HG02943 (cell line): Measurements from ENCODE around the gene ALS2CL.
"Not testable (repeated sequence)": the region's sequence is repeated elsewhere in the genome, so short reads cannot be mapped to it uniquely, and the experiment has no call there.

Source experiments
- ATAC-seq: cut with Tn5 transposase; IDR thresholded peaks from one replicate; pipeline ENCODE4 v1.9.1; 2021; ENCODE audit warnings: mild to moderate bottlenecking, low read depth, moderate library complexity; ENCODE audit not compliant: unreplicated experiment

ALS2CL gene, protein sequence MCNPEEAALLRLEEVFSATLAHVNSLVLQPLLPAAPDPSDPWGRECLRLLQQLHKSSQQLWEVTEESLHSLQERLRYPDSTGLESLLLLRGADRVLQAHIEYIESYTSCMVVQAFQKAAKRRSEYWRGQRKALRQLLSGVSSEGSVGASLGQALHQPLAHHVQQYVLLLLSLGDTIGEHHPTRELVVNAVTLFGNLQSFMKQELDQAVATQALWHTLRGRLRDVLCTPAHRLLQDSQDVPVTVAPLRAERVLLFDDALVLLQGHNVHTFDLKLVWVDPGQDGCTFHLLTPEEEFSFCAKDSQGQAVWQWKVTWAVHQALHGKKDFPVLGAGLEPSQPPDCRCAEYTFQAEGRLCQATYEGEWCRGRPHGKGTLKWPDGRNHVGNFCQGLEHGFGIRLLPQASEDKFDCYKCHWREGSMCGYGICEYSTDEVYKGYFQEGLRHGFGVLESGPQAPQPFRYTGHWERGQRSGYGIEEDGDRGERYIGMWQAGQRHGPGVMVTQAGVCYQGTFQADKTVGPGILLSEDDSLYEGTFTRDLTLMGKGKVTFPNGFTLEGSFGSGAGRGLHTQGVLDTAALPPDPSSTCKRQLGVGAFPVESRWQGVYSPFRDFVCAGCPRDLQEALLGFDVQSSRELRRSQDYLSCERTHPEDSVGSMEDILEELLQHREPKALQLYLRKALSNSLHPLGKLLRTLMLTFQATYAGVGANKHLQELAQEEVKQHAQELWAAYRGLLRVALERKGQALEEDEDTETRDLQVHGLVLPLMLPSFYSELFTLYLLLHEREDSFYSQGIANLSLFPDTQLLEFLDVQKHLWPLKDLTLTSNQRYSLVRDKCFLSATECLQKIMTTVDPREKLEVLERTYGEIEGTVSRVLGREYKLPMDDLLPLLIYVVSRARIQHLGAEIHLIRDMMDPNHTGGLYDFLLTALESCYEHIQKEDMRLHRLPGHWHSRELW

GRCh38 chr3:46693038-46693891, at the start of gene ALS2CL:
ALS2CL (minus strand) TSS chr3:46693679; CDS start chr3:46689440, 4,239 bp downstream.
- ATAC-seq, result no peak

DNA sequence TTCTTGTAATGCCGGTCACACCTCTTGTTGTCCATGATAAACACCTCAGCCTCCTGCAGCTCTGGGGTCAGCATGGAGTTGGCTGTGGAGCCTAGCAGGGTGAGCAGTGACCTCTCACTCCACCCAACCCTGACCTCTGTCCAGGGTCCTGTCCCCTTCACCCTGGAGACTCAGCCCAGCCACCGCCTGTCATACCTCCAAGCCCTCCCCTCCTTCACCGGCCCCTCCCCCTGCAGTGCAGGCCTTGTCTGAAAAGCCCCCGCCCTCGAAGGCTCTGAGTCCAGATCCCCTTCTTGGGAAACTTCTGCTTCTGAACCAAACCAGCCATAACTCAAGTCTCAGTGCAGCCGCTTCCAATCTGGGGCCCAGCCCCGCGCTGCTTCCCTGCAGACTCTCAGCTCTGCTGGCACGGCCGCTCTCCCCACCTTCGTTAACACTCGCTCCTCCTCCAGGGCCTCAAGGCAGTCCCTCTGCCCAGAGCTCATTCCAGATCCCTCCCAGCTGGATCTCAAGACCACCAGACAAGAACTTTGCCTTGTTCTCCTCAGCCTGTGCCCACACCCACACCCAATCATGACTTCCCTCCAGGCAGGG, 49.6 kb upstream of the ALS2CL start:
- no peak for ATAC-seq

DNA sequence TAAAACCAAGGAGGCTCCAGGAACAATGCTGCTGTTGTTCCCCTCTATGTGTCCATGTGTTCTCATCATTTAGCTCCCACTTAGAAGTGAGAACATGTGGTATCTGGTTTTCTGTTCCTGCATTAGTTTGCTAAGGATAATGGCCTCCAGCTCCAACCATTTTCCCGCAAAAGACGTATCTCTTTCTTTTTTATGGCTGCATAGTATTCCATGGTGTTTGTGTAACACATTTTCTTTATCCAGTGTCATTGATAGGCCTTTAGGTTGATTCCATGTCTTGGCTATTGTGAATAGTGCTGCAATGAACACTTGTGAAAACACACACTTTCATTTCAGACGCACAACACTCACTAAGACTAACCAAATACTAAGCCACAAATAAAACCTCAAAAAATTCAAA, 46.1 kb upstream of the ALS2CL start:
- ATAC-seq, result not testable (repeated sequence)

GRCh38 chr3:46737329-46737731, 43.9 kb upstream of the ALS2CL start:
- ATAC-seq, result no peak

DNA sequence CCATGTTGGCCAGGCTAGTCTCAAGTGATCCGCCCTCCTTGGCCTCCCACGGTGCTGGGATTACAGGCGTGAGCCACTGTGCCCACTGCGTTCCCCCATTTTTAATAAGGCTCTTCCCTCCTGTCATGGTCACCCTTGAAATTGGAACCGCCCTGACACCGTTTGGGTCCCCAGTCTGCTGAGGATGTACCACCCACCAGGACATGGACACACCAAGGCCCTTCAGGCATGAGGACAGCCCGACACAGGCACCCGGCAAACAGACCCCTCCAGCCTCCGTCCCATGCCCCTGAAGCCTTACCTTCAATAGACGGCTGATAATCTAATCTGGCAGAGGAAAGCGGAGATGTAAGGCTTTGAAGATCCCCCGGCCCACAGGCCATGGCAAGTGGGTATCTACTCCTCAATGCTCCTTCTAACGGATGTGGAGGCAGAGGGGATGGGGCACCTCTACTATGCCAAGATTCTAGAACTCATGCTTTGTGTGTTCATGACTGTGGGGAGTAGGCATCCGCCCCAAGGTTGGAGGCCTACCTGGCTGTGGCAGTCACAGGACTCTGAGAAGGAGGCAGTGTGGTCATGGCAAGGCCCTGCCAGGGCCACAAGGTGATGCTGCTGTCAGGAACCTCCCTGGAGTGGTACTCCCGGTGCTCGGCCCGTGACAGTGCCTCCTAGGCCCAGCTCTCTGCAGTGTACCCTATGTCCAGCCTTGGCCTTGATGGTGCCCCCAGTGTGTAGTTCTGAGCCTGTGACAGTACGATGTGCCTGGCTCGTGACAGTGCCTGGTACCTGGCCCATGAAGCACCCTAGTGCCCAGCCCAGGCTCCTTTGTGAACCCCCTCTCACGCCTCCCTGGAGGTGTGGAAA, 42.8 kb upstream of the ALS2CL start:
- no peak for ATAC-seq

DNA sequence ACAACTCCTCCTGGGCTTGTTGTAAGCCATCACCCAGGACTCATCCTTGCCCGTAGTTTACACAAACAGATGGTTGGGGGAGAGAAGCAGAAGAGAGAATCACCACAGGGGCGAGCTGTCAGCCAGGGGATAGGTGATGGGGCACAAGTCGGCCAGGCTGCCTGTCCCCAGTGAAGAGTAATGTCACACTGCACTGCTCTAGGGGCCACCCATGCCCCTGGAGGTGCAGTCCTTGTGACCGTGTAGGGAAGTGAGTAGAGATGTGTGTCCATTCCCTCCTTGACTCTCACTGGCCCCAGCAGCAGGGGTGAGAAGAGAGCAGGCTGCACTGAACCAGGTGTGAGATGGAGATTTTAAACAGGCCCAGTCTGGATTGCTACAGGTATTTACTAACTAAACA, 41.3 kb upstream of the ALS2CL start:
- no peak for ATAC-seq

DNA sequence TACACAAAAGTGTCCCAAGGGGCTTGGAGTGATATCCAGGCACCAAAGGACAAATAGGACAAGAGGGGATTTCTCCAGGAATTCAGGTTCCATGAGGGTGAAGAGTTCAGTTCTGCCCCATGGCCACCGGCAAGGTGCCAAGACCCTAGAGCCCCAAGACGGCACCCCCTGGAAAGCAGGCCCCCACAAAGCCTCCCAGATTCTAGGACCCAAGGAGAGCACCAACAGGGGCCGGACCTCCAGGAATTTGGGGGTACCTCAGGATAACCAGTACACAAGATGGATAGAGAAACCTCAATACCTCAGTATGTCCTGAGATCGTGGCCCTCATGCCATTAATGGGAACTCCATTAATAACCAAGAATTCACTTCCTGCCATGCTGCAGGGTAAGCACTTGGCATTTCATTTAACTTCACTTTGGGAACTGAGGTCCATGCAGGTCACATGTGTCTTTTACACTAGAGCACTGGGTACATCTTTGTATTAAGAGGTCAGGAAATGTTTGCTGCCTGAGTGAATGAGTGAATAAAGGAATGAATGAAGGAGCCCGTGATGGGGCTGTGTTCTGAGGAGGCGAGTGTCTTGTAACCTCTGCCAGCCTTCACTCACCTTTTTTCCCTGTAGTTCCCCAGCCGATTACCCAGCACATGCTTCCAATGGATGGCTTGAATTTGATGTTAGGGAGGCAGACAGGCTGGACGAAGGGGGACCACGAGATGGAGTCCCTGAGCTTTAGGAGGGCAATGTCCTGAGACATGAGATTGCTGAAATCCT, 39.7 kb upstream of the ALS2CL start:
- no peak for ATAC-seq

DNA sequence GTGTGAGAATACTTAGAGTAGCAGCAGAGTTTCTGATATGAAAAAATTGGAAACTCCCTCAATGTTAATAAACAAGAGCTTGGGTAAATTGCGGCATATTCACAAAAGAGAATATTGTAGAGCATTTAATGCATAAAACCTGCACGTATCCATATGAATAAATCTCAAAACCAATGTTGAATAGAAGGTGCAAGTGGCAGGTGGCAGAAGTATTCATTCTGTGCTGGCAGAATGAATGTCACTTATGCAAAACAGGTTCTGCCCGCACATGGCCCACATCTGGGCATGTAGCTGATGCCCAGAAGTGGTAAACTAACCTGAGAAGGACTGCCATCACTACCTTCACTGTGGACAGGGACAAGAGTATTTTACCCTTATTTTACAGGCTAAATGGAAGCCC, 38.3 kb upstream of the ALS2CL start:
- no peak for ATAC-seq

DNA sequence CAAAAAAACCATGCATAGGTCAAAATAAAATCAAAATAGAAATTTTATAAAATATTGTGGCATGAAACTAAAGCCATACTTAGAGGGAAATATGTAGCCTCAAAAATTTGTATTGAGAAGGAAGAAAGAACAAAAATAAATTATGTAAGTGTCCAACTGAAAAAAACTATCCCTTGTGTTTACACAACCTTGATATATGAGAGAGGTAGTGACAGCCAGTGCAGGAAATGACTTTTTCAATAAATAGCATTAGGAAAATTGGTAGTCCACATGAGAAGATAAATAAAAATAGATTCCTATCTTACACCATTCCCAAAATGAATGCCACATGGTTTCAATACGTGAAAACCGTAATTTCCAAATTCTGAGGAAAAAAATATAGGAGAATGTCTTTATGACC, 37.3 kb upstream of the ALS2CL start:
- no peak for ATAC-seq

- no peak for ATAC-seq
Measured at GRCh38 chr3:46729038-46729437, 35.6 kb upstream of the ALS2CL start.

GRCh38 chr3:46725621-46726314, 32.3 kb upstream of the ALS2CL start:
- ATAC-seq, result no peak

GRCh38 chr3:46724424-46724823, 30.9 kb upstream of the ALS2CL start:
- no peak for ATAC-seq

DNA sequence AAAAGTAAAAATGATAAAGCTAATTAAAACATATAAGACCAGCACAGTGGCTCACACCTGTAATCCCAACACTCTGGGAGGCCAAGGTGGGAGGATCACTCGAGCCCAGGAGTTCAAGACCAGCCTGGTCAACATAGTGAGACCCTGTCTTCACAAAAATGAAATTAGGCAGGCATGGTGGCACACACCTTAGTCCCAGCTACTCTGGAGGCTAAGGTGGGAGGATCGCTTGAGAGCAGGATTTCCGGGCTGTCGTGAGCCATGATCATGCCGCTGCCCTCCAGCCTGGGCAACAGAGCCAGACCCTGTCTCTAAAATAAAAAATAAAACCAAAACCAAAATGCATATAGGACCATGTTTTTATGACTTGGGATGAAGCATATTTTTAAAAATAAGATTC, 29.0 kb upstream of the ALS2CL start:
- ATAC-seq, result no peak

DNA sequence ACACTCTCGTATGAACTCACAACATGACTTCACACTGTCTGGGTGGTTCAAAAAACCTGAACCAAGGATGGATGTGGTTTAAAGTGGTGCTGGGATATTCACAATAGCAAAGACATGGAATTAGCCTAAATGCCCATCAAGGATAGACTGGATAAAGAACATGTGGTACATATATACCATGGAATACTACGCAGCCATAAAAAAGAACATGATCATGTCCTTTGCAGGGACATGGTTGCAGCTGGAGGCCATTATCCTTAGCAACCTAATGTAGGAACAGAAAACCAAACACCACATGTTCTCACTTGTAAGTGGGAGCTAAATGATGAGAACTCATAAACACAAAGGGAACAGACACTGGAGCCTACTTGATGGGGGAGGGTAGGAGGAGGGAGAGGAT, 27.5 kb upstream of the ALS2CL start:
- ATAC-seq, result no peak

DNA sequence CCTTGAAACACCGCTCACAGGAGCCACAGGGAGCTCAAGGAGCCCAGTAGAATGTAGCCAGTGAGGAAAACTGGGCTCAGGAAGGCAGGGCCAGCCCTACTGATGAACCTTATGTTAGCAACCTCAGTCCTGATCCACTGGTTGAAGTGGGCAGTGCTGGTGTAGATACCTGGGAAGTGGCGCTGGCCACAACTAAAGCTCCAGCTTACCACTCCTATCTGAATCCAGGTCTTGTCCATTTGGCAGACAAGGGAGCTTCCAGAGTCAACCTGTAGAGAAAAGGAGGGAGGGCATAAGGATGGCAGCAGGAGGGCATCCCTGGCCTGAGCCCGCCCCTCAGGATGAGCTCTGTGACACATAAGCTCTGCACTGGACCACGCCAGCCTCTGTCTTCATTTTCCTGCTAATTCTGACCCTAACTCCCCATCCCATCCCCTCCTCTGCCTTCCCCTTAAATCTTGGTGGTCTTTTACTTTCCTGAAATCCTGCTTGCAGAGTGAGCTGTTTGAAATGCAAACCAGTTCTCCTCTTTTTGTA, 26.3 kb upstream of the ALS2CL start:
- ATAC-seq, result no peak

DNA sequence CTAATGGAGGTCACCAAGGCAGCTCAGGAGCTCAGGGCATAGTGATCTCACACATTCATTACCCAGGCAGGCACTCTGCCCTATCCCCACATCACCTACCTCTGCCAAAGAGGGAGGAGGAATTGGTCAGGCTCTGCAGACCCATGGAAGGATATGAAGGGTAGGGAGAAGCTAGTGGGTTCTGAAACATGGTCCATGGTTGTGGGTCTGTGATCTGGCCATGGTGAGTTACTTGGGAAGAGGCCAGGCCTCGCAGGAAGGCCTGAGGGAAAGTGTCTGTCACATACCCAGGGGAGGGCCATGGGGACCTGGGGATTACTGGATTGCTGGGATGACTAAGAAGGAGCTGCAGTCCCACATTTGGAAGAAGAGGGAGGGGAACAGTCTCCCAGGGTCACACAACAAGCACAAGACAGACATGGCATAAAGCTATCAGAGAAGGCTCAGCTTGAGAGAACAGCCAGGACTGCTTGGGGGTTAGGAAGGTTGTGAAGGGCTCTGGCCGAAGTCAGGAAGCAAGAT, 25.6 kb upstream of the ALS2CL start:
- no peak for ATAC-seq

DNA sequence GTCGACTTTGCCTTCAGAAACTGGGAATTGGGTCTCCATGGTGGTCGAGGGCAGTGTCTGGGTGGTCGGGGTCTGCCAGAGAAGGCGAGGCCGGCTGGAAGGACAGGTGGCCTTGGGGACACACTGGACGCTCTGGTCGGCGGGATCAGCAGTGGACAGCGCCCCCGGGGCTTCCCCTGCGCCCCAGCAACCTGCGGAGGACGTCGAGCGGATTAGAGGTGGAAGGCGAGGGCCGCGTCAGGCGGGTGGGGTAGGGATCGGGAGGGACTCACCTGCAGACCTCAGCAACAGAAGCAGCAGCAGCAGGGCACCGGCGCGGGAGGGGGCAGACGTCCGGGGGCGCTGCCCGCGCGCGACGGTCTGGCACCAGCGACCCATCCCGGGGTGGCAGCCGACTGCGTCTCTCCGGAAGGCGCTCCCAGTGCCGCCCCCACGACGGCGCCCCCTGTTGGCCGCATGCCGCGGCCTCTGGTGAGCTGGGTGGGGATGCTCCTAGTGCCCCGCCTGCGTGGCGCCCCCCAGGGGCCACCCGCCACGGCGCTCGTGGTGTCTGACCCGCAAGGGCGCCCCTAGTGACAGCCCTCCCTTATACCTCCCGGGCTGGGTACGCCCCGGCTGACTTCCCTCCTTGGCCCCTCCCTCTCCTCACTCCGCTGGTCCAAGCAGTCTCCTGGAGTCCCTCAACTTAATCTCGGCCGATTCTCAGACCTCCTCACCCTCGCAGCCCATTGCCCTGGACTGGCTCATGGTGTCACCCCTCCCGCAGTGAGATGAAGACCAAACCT, 24.2 kb upstream of the ALS2CL start, which contains the start of gene PRSS50:
Gene PRSS50 (minus strand): TSS at position 423 of the 785 bp plus-strand sequence. CDS start 45 bp downstream, at position 378.
- ATAC-seq, result no peak
